Measurements from ENCODE around the gene PMP22.
A peak's percentile ranks its signal among the peaks of the same experiment; 100 is the strongest.

DNA sequence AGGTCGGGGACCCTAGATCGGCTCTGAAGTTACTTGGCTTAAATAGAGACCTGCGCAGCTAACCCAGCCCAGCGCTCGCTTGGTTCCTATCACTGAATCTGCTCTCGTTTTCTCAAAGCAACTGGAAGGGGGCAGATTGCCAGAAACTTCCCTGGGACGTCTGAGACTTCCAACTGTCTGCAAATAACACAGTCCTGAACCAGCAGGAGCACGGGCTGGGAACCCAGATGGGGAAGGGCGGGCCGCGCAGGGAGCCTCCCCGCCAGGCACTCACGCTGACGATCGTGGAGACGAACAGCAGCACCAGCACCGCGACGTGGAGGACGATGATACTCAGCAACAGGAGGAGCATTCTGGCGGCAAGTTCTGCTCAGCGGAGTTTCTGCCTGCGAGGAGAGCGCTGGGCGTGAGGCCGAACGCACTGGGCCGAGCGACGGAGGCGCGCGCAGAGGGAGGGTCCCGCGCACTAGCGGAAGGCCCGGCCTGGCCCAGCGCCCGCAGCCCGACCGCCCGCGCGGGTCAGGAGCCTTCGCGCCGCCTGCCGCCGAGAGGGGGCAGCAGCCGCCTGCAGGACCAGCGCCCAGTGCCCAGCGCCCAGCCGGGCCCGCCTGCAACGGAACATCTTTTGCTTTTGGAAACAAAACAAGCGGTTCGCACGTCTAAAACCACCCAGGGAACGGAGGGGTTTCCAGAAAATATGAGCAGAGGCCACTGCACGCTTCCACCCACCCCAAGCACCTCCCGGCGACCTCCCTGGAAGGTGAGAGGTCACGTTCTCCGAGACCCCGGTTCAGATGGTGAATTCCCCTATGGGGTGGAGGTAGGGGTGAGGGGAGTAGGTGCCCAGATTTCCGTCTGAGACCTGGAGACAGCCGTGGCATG lies 4.5 kb downstream of the PMP22 start:
- TF ChIP-seq TEAD4 (IDR thresholded peaks at IDR 0.05) (peak; percentile 39; the same call in 1 of the 2 replicates), TCF12 (IDR thresholded peaks at IDR 0.05; ENCODE audit: low read depth) (no peak), CREB1 (IDR thresholded peaks at IDR 0.05; ENCODE audit: low read depth) (no peak)

All from Ishikawa (cell line).